Transverse colon (tissue), 3 donors: ENCODE measurements around the gene SFXN1.

Source experiments
- EP300 ChIP-seq: sonication (generic); formaldehyde crosslinking; IDR thresholded peaks from one replicate; pipeline ENCODE4 v1.6.1; 2017; ENCODE audit warnings: antibody characterized with exemption, low read depth
- POLR2A ChIP-seq: fragments of 450-650 bp; IDR thresholded peaks from one replicate; pipeline ENCODE4 v1.6.1; 2016; ENCODE audit warnings: antibody characterized with exemption, mild to moderate bottlenecking, moderate library complexity
- TF ChIP-seq, protein P1 (sequence below), 5 experiments: fragments of 200-600 bp in 3 of 5; fragments of 450-650 bp in 2 of 5; sonication (generic) in 3 of 5; IDR thresholded peaks; 1 replicate in 2 of 5; 2 replicates in 3 of 5; pipeline ENCODE4 v1.5.1; 2016 to 2017; ENCODE audit warnings: antibody characterized with exemption in 5 of 5, inconsistent platforms in 3 of 5, mild to moderate bottlenecking in 2 of 5, moderate library complexity in 1 of 5

DNA sequence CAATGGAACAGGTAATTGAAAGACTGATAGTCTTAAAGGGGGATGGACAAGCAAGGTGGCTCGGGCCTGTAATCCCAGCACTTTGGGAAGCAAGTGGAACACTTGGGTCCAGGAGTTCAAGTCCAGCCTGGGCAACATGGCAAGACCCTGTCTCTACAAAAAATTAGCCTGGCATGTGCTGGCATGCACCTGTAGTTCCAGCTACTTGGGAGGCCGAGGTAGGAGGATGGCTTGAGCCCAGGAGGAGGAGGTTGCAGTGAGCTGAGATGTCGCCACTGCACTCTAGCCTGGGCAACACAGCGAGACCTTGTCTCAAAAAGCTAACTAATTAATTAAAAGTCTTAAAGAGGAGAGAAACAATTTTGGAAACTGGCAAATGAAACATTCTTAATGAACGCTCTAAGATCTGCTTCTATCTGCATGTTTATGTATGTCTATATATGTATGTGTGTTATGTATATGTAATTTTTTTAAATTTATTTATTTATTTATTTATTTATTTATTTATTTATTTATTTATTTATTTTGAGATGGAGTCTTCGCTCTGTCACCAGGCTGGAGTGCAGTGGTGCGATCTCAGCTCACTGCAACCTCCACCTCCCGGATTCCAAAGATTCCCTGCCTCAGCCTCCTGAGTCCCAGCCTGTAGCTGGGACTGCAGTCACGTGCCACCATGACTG is 80.6 kb downstream of the SFXN1 start:
- TF ChIP-seq, protein P1, sequence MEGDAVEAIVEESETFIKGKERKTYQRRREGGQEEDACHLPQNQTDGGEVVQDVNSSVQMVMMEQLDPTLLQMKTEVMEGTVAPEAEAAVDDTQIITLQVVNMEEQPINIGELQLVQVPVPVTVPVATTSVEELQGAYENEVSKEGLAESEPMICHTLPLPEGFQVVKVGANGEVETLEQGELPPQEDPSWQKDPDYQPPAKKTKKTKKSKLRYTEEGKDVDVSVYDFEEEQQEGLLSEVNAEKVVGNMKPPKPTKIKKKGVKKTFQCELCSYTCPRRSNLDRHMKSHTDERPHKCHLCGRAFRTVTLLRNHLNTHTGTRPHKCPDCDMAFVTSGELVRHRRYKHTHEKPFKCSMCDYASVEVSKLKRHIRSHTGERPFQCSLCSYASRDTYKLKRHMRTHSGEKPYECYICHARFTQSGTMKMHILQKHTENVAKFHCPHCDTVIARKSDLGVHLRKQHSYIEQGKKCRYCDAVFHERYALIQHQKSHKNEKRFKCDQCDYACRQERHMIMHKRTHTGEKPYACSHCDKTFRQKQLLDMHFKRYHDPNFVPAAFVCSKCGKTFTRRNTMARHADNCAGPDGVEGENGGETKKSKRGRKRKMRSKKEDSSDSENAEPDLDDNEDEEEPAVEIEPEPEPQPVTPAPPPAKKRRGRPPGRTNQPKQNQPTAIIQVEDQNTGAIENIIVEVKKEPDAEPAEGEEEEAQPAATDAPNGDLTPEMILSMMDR (IDR thresholded peaks at IDR 0.05), result no peak
- no peak for TF ChIP-seq POLR2A
- TF ChIP-seq EP300, result no peak
